GM20000 (cell line): ENCODE results near the gene LRRC14B.
"Not testable (repeated sequence)": the region's sequence is repeated elsewhere in the genome, so short reads cannot be mapped to it uniquely, and the experiment has no call there.

ENCODE experiments used
- DNase-seq: peaks from one replicate; pipeline ENCODE4 v3.0.0; 2012; ENCODE audit warnings: low spot score
- CTCF ChIP-seq: IDR thresholded peaks from 2 replicates; pipeline ENCODE4 v1.5.1; 2012; ENCODE audit warnings: mild to moderate bottlenecking, control low read depth; ENCODE audit errors: extremely low read depth, missing control alignments

The LRRC14B gene

GRCh38 chr5:160921-161802 is 30.1 kb upstream of the LRRC14B start:
- DNase-seq, result no peak
- TF ChIP-seq CTCF, result no peak

- DNase-seq, result no peak
- no peak for TF ChIP-seq CTCF
These were observed 29.5 kb upstream of the LRRC14B start for GRCh38 chr5:161803-162110.

GRCh38 chr5:162190-162564 is 29.1 kb upstream of the LRRC14B start:
- no peak for TF ChIP-seq CTCF
- no peak for DNase-seq

- no peak for TF ChIP-seq CTCF
- no peak for DNase-seq
These were observed 28.5 kb upstream of the LRRC14B start for GRCh38 chr5:162565-163337.

GRCh38 chr5:163338-163620 is 28.0 kb upstream of the LRRC14B start:
- no peak for DNase-seq
- TF ChIP-seq CTCF, result no peak

- DNase-seq, result no peak
- TF ChIP-seq CTCF, result no peak
These were observed 27.5 kb upstream of the LRRC14B start for GRCh38 chr5:163841-164240.

- TF ChIP-seq CTCF, result no peak
- no peak for DNase-seq
These were observed 27.1 kb upstream of the LRRC14B start for GRCh38 chr5:164244-164643.

GRCh38 chr5:164783-165182 is 26.5 kb upstream of the LRRC14B start:
- not testable (repeated sequence) for DNase-seq
